ENCODE data around the gene GJA3. TPM values are rescaled to one million over a fixed set of nuclear protein-coding genes. Genes with fewer than 3 reads are reported as not detected.

GJA3 gene
- total RNA-seq, 4 donors from 2014 or later = not detected

- intact Hi-C loops (cut with DNase I; ENCODE audit: low total_unique reads) (no loop called here), in situ Hi-C loops (cut with MboI; ENCODE audit: low sequenced_read_pairs in 4 of 4) (no loop called here)
- no peak for ATAC-seq
- no peaks in the 10 kb centered on the region for H3K4me1 ChIP-seq
- H3K4me3 ChIP-seq = no peak overlapping the region
- no peak overlapping the region for H3K27ac ChIP-seq
- DNase-seq = no peak
- H3K36me3 ChIP-seq = no peaks in the 10 kb centered on the region
- H3K27me3 ChIP-seq = no peaks in the 10 kb centered on the region
- H3K9me3 ChIP-seq = no peaks in the 10 kb centered on the region
- TF ChIP-seq CTCF (IDR thresholded peaks at IDR 0.05 in 4 of 5, conservative IDR thresholded peaks at IDR 0.05 in 1 of 5) (no peak), POLR2A (IDR thresholded peaks at IDR 0.05) (no peak)
Measured at GRCh38 chr13:20116213-20116612, 44.6 kb downstream of the GJA3 start.

GRCh38 chr13:20114066-20114610 is 46.7 kb downstream of the GJA3 start:
- intact Hi-C loops (cut with DNase I; ENCODE audit: low total_unique reads) = no loop called here
- ATAC-seq = no peak

GRCh38 chr13:20109037-20109436 is 51.8 kb downstream of the GJA3 start:
- DNase-seq (no peak), ATAC-seq (no peak)
- intact Hi-C loops (cut with DNase I; ENCODE audit: low total_unique reads) = no loop called here
- Histone ChIP-seq H3K9me3 (no peaks in the 10 kb centered on the region), H3K36me3 (no peaks in the 10 kb centered on the region), H3K27ac (no peak overlapping the region), H3K27me3 (no peaks in the 10 kb centered on the region), H3K4me3 (no peak overlapping the region), H3K4me1 (no peaks in the 10 kb centered on the region)
- in situ Hi-C loops (cut with MboI; ENCODE audit: low sequenced_read_pairs in 4 of 4) = no loop called here
- TF ChIP-seq POLR2A (IDR thresholded peaks at IDR 0.05) (no peak), CTCF (IDR thresholded peaks at IDR 0.05 in 4 of 5, conservative IDR thresholded peaks at IDR 0.05 in 1 of 5) (no peak)

More at GRCh38 chr13:20114066-20114610, 46.7 kb downstream of the GJA3 start:
- no peak overlapping the region for H3K27ac ChIP-seq
- H3K9me3 ChIP-seq = no peaks in the 10 kb centered on the region
- no peaks in the 10 kb centered on the region for H3K27me3 ChIP-seq
- DNase-seq = no peak
- H3K4me1 ChIP-seq = no peaks in the 10 kb centered on the region
- no peak overlapping the region for H3K4me3 ChIP-seq
- TF ChIP-seq POLR2A (IDR thresholded peaks at IDR 0.05) = no peak
- no peak for TF ChIP-seq CTCF (IDR thresholded peaks at IDR 0.05 in 4 of 5, conservative IDR thresholded peaks at IDR 0.05 in 1 of 5)
- in situ Hi-C loops (cut with MboI; ENCODE audit: low sequenced_read_pairs in 4 of 4) = no loop called here
- H3K36me3 ChIP-seq = no peaks in the 10 kb centered on the region

- Histone ChIP-seq H3K4me1 (no peaks in the 10 kb centered on the region), H3K4me3 (no peak overlapping the region), H3K27ac (no peak overlapping the region), H3K9me3 (no peaks in the 10 kb centered on the region), H3K36me3 (no peaks in the 10 kb centered on the region), H3K27me3 (peaks cover 0 to 14% (median 0%) of the 10 kb centered on the region in 3 donors)
- ATAC-seq = no peak
- intact Hi-C loops (cut with DNase I; ENCODE audit: low total_unique reads) = no loop called here
- no peak for TF ChIP-seq POLR2A (IDR thresholded peaks at IDR 0.05)
- no peak for TF ChIP-seq CTCF (IDR thresholded peaks at IDR 0.05 in 4 of 5, conservative IDR thresholded peaks at IDR 0.05 in 1 of 5)
- DNase-seq = no peak
- in situ Hi-C loops (cut with MboI; ENCODE audit: low sequenced_read_pairs in 4 of 4) = no loop called here
Measured at GRCh38 chr13:20106742-20107141, 54.1 kb downstream of the GJA3 start.

- H3K4me1 ChIP-seq = no peaks in the 10 kb centered on the region
- TF ChIP-seq CTCF (IDR thresholded peaks at IDR 0.05 in 4 of 5, conservative IDR thresholded peaks at IDR 0.05 in 1 of 5) (no peak), POLR2A (IDR thresholded peaks at IDR 0.05) (no peak)
- no peaks in the 10 kb centered on the region for H3K9me3 ChIP-seq
- in situ Hi-C loops (cut with MboI; ENCODE audit: low sequenced_read_pairs in 4 of 4) (no loop called here), intact Hi-C loops (cut with DNase I; ENCODE audit: low total_unique reads) (no loop called here)
- DNase-seq = no peak
- H3K27ac ChIP-seq = no peak overlapping the region
- H3K36me3 ChIP-seq = no peaks in the 10 kb centered on the region
- H3K4me3 ChIP-seq = no peak overlapping the region
- H3K27me3 ChIP-seq = peaks cover 0 to 14% (median 0%) of the 10 kb centered on the region in 3 donors
- ATAC-seq = no peak
Measured at GRCh38 chr13:20105161-20105689, 55.6 kb downstream of the GJA3 start.
